GM21528 (cell line): ENCODE measurements around the gene SLC7A6.
A peak's percentile ranks its signal among the peaks of the same experiment; 100 is the strongest.

Experiments
- ATAC-seq: cut with Tn5 transposase; IDR thresholded peaks from one replicate; pipeline ENCODE4 v1.9.1; 2021; ENCODE audit warnings: mild to moderate bottlenecking, moderate library complexity; ENCODE audit not compliant: unreplicated experiment, low FRiP score

SLC7A6 gene

DNA sequence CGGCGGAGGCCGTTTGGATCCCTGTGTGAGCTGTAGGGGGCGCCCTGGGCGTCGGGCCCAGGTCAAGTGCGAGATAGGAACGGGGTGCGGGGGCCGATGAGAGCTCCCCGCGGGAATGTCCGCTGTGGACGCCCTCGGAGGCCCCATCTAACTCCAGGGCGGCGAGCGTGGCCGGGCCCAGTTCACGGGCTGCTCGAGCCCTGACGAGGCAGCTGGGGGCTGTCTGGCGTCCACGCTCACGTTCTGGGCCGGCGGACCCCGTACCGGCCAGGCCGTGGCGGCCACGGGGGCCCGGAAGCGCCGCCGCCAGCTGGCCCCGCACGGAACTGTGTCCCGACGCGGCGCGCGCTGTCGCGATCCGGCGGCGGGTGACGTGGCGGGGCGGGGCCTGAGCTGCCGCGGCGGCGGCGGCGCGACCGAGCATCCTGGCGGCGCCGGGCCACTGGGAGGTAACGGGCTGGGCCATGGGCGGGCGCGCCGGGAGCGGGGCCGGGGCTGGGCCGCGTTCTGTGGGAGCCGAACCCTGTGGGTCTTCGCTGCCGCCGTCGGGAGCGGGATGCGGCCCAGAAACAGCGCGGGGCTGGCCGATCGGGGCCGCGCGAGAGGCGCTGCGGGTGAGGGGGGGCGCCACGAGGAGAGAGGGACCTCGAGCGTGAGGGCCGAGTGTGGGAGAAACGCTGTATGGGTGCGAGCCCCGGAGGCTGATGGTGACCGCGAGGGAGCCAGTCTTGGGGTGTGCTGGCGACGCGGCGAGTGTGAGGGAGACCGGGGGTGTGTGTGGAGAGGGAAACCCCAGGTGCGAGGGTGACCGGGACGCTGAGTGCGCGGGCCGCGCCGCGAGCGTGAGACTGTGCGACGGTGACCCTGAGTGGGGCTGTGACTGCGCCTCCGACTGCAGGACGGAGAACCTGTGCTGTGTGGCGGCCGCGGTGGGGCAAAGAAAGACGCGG is at the start of gene SLC7A6:
Gene SLC7A6, plus strand, starts transcription at position 399 of the 950 bp plus-strand sequence. CDS start 10,201 bp downstream, outside the sequence.
- peak; percentile 60 for ATAC-seq

DNA sequence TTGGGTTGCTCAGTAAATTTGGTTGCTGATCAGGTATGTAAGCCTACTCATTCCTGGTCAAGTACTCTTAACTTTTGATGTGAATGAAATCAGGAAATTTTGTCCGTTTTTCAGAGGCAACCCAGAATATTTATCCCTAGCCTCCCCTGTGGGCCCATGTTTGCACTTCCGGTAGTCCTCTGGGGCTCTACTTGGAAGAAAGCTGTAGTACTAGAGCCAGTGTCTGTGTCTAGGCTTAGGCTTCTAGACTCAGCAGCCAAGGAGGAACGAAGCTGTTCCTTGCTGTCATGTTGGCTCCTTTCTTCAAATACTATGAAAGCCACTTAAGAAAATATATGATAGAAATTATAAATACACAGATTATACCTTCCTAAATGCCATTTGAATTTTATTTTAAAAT is 49.6 kb upstream of the SLC7A6 start:
- ATAC-seq: no peak

DNA sequence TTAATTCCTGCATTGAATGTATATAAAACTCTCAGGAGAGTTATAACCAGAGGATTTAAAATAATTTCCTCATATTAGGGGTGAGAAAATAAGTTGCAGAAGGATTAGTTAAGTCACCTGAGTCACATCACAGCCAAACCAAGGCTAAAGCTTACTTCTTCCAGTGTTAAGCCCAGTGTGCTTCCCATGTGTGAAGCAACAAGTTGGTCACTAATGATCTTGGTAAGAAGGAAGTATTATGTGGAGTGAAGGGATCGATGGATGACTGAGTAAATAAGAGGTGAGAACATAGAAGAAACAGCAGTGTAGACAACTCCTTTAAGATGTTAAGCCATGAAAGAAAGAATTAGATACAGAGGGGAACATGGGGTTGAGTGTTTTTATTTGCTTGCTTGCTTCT is 49.0 kb upstream of the SLC7A6 start:
- ATAC-seq: no peak

DNA sequence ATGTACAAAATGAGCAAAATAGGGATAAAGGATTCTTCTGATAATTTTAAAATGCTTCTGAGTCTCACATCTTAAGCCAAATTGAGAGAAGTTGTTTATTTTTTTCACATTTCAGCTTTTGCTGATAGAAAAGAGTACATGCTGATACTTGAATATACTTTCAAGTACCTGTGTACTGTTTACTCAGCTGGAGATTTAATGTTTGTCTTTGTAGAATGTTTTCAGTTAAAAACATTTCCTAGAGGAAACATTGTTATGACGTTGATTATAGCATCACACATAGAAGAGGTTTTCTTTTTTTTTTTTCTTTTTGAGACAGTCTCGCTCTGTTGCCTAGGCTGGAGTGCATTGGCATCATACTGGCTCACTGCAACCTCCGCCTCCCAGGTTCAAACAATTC is 48.1 kb upstream of the SLC7A6 start:
- ATAC-seq: no peak

DNA sequence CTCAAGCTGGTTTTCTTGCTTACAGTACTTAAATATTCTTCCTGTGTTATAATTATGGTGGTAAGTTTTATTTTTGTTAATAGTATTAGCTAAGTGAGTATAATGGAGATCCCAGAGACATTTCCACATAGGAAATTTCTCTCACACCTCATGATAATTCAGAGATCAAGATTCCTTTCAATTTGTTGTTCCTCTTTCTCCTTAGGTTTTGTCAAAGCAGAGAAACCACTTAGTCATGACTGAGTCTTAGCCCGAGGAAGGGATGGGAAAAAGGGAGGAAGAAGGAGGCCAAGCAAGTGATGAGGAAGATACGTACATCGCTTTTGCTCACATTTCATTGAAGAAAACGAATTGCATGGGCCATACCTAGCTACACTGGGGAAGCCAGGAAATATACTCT is 46.8 kb upstream of the SLC7A6 start:
- ATAC-seq: no peak

DNA sequence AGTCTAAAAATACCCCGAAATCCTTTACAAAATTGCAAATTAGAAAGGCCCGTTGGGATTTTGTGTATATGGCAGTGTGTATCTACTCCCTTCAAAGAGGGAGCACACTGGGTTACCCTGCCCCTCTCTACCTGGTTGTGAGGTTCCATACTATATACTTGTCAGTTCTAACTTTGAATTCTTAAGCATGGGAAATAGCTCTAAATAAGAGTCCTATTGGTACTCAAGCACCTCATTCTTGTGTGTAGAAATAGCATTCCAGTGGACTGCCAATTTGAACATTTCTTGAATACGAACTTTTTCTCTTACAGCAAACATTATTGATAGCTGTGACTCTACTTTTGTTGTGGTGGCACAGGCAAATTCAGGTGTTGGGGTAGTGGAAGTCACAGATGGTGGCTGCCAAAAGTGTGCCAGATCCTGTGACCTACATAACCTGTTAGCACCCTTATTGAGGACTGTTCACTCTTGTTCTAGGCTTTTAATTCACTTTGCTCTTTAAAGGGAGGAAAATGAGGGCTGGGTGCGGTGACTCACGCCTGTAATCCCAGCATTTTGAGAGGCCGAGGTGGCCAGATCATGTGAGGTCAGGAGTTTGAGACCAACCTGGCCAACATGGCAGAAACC is 44.5 kb upstream of the SLC7A6 start:
- no peak for ATAC-seq

DNA sequence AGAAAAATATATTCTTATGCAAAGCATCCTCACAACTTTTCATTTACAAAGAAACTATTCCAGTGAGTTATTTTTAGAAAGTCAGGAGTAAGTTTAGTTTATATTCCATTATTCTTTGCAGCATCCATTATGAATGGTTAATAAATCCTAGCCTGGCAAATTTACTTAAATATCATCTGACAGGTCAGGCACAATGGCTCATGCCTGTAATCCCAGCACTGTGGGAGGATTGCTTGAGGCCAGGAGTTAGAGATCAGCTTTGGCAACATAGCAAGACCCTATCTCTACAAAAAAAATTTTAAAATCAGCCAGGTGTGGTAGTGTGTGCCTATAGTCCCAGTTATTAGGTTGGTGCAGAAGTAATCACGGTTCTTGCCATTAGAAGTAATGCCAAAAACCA is 41.3 kb upstream of the SLC7A6 start:
- ATAC-seq: no peak

DNA sequence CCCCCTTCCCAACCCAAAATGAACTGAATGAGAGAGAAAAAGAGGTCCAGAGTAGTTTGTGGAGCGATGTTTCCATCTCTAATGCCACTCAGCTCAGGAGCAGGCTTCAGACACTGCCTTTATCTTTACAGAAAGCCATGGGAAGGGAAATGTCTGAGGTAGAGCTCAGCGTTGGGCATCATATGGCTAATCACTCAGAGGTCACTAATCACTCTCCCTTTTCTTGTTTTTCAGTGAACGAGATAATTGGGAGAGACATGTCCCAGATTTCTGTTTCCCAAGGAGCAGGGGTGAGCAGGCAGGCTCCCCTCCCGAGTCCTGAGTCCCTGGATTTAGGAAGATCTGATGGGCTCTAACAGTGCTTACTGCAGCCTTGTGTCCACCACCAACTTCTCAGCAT is 38.2 kb upstream of the SLC7A6 start:
- ATAC-seq: no peak

DNA sequence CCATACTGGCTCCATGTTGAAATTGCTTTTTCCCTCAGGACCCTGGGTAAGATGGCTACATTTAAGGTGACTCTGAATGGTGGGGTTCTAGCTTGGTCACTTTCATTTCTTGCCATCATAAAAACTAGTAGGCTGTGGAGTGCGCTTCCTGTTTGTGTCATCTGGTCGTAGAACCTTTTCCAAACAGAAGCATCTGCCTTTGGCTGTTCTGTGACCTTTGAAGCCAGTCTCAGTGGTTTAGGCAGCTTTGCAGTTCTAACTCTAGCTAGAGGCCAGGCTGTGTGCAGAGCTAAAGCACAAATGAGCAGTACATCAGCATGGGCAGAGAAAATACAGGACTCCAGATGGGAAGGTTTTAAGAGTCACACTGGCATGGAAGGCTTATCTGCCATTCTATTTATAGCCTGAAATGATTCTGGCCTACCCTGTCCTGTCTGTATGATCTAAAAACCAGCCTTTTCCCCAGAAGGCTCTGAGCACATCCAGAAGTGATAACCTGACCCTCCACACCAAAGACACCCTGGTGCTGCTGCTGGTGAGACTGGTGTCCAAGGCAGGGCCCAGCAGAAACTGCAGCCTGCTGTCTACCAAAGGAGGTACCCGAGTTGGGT is 37.0 kb upstream of the SLC7A6 start:
- ATAC-seq: no peak

DNA sequence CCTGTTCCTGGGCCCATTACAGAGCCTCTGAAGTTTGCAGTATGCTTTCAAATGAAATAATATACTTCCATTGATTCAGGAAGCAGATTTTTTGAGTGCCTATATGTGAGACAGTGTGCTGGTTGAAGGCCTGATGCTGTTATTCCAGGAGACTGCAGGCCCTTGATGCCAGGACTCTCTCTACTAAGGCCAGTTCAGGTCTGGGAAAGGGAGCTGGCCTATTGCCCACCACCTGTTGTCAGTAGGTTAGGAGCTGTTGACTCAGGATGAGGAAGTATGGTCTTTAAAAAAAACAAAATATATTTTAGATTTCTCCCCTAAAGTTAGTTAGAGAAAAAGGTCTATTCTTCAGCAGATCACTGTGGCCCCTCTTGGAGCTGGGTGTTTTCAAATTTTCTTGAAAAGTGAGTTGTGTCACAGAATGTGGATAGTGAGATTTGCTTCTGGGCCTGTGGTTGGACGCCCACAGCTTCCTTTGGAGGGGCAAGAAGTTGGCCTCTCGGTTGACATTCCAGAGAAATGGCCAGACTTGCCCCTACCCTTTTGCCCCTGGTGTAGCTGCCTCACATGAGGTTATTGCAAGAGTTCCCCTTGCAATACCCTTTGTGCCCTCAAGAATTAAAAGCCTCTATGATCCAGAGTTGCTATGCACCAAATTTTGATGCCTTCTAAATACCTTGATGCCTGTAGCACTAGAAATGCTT is 36.3 kb upstream of the SLC7A6 start:
- no peak for ATAC-seq

DNA sequence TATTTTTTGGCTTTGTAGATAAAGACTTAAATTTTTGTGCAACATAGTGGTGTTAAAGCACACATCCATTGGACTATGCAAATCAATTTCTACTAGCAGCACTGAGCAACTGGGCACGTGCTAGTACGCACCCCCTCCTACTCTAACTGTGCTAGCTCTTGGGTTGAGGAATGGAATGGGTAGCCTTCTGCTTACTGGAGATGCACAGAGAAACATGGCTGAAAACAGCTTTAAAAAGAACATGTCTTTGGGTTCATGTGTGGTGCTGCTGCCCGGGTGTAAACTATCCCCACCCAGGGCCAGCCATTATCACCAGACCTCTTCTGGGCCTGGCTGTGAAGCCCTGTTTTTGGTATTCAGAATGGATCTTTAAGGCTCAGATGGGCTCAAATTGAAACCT is 35.7 kb upstream of the SLC7A6 start:
- no peak for ATAC-seq

DNA sequence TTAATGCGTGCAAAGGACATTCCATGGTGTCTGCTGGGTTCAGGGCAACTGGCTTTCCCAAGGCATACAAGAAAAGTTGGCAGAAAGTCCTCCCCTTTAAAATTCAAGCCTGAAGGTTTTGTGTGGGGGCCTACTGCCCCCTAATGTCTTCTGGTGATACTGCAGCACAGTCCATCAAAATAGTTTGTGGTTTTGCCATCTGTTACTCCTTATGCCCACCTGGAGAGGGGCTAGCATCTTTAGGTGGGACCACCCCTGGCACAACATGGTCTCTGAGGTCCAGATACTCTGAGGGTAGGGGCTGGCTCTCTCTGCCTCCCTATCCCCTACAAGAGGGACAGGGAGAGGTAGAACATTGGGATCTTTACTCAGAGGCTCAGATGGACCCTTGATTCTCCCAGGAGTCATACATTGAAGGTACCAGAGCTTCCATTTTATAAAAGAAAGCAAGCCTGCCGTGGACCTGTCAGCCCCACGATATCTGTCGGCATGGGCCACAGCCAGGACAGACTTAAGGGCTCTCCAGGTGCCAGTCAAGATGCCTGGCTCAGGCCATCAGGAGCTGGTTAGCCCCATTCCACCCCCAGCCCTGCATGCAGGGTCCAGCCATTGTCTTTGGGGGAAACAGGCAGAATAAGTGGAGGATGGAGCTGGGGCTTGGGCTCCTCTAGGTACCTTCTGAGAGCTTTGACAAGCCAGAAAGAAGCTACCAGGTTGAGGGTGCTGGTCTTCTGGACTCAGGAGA is 34.7 kb upstream of the SLC7A6 start:
- no peak for ATAC-seq

DNA sequence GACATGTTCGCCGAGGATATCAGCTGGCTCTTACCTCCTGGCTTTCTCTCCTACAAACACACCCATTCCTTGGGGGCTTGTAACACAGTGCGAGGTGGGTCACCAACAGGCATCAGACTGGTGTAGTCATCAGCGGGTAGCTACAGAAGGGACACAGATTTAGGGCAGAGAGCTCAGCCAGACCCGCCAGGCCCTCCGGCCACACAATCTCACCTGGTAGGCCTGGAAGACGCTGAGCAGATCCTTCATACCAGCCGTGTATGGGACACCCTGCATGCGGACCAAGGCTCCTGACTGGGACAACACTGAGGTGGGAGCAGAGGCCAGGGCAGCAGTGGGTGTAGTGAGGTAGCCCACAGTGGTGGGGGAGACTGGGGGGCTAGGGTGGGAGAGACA is 34.2 kb upstream of the SLC7A6 start:
- ATAC-seq: no peak

DNA sequence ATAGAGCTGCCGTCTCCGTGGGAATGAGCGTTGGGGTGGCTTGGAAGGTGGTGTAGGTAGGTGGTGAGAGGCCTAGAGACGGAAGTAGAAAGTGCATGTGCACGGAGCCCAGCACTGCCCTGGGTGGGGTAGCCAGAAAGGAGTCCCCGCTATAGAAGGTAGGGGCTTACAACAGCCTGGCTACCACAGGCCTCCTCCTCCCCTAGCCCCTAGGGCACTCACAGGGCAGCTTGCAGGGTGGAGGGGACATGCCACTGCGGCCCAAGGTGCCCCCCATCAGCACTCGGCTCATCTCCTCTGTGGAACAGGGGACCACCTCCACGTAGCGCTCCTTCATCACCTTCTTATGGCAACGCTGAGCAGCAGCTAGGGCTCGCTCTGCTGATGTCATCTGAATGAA is 33.4 kb upstream of the SLC7A6 start:
- ATAC-seq: no peak

DNA sequence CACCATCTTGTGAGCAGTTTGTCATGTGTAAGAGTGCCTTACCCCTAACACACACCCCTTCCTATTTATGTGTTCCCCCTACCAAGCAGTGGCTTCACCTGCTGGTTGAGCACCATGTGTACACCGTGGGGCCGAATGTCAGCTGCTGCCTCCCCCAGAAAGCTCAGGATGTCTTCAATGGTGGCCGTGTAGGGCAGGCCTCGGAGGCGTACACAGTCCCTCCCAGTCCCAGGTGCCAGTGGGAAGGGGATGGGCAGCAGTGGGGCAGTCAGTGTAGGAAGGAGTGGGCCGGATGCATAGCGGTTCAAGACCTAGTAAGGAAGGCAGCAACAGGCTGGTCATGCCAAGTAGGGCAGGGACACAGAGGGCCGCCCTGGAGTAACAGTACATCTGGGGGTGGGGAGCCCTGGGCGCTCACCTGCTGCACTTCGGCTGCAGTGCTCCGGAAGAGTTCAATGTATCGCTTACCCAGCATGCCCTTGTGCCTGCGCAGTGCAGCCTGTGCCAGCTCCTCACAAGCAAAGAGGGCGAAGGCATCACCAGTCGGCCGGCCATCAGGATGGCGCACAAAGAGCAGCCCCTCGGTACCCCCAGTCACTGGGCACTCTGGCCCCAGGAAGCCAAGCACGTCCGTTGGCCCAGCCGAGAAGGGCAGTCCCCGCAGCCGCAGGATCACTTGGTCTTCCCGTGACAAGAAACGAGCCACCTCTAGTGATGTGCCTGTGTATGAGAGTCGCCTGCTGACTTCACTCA is 32.8 kb upstream of the SLC7A6 start:
- ATAC-seq: no peak

DNA sequence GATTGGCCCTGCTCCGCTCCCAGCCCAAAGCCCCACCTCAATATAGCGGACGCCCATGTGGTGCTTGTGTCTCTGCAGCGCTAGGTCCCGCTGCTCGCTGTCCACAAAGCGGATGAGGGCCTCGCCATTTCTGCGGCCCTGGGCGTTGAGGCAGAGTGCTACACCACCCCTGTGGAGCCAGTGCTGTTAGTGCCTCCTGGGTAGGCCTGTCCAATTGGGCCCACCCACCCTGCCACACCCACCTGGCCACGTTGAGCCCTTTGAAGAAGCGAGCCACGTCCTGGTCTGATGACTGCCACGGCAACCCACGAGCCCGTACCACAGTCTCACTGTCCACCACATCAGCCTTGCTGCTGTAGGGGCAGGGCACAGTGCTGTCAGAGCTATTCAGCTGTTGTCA is 32.0 kb upstream of the SLC7A6 start:
- ATAC-seq: no peak

DNA sequence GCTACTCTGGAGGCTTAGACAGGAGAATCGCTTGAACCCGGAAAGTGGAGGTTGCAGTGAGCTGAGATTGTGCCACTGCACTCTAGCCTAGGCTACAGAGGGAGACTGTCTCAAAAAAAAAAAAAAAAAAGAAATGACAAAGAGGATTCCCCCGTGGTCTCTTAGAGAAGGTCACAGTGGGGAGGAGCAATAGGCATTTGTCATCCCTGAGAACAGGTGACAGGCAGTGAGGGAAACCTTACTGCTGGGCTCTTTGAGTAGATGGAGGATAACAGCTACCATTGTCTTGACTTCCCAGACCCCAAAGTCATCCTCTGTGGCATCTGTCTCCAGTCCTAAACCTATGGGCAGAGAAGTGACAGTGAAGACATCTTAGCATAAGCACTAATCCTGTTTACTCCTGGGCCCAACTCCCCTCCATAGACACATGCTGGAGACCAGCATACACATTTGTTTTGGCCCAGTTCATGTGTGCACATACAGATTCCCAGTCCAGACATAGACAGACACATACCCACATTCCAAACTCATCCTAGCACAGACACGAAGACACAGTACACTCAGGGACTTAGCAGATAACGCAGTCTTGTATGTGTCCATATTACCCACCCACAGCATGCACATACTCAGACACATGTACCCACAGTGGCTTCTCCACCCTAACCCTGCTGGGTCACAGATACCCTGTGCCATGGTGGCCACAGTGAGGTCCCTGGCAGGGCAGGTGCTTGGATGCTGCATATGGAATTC is 31.1 kb upstream of the SLC7A6 start:
- no peak for ATAC-seq

DNA sequence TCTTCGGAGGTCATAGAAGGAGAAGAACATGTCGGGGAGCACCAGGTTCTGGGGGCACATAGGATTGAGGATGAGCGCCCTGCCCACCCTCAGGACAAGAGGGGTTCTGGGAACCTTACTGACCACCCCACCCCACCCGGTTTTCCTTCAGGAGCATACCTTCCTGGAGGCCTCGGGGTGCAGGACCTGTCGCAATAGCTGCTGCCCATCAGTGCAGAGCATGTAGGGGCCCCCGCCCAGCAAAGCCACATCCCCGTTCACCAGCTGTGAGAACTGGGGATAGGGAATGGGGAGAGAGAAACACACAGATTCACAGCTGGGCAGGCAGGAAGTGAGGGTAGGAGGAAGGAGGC is 30.5 kb upstream of the SLC7A6 start:
- ATAC-seq: no peak
